Breast epithelium (tissue), 4 donors: ENCODE data around the gene TNIP2. TPM values are rescaled to one million over a fixed set of nuclear protein-coding genes. Genes with fewer than 3 reads are reported as not detected.

Source experiments
- DNase-seq, 2 donors: peaks; one replicate each; pipeline ENCODE4 v3.0.0-alpha.2; 2019; ENCODE audit warnings: low spot score in 2 of 2
- H3K27ac ChIP-seq, 2 donors: fragments of 200-600 bp; sonication (generic) in 1 of 2; one replicate each; pipeline ENCODE4 v1.5.1; 2016 to 2019; ENCODE audit warnings: mild to moderate bottlenecking in 1 of 2
- H3K27me3 ChIP-seq, 2 donors: fragments of 200-600 bp; sonication (generic) in 1 of 2; one replicate each; pipeline versions ENCODE4 v1.5.1 to v1.6.0; 2017 to 2019; ENCODE audit warnings: control low read depth in 1 of 2, mild to moderate bottlenecking in 1 of 2
- H3K36me3 ChIP-seq: fragments of 200-600 bp; one replicate; pipeline ENCODE4 v1.5.1; 2019
- H3K4me1 ChIP-seq, 2 donors: fragments of 200-600 bp; sonication (generic); one replicate each; pipeline ENCODE4 v1.5.1; 2016 to 2019; ENCODE audit warnings: control low read depth in 1 of 2
- H3K4me3 ChIP-seq, 3 donors: fragments of 200-600 bp; sonication (generic); 1 replicate in 2 of 3; 2 replicates in 1 of 3; pipeline ENCODE4 v1.5.1; 2016 to 2019; ENCODE audit warnings: mild to moderate bottlenecking in 3 of 3, moderate library complexity in 2 of 3
- H3K9me3 ChIP-seq, 2 donors: fragments of 200-600 bp; sonication (generic) in 1 of 2; one replicate each; pipeline ENCODE4 v1.5.1; 2016 to 2019; ENCODE audit warnings: control low read depth in 1 of 2
- POLR2A ChIP-seq: fragments of 450-650 bp; IDR thresholded peaks from one replicate; pipeline ENCODE4 v1.6.1; 2016; ENCODE audit warnings: antibody characterized with exemption, mild to moderate bottlenecking, moderate library complexity
- POLR2AphosphoS5 ChIP-seq, 3 donors: sonication (generic); formaldehyde crosslinking; IDR thresholded peaks; one replicate each; pipeline ENCODE4 v1.6.1; 2017; ENCODE audit warnings: antibody characterized with exemption in 3 of 3
- intact Hi-C: fragments of 100-400 bp; cut with DNase I; formaldehyde crosslinking; loops from one replicate; pipeline ENCODE4 v1.15.1; 2023; ENCODE audit warnings: low total_unique reads
- total RNA-seq, 3 donors: library from RNA; depleted of rRNA; stranded (reverse); fragments of >200 nt; gene quantifications; one replicate each; pipeline ENCODE4 v1.1.0, GENCODE V29; 2016
- TF ChIP-seq, protein P1 (sequence below), 3 donors: fragments of 450-650 bp; IDR thresholded peaks; one replicate each; pipeline ENCODE4 v1.5.1; 2016 to 2017; ENCODE audit warnings: antibody characterized with exemption in 3 of 3, mild to moderate bottlenecking in 3 of 3, moderate library complexity in 3 of 3

TNIP2 gene
- total RNA-seq, 3 donors from 2014 or later, result 46.4 to 73.4 (median 64.2) TPM

DNA sequence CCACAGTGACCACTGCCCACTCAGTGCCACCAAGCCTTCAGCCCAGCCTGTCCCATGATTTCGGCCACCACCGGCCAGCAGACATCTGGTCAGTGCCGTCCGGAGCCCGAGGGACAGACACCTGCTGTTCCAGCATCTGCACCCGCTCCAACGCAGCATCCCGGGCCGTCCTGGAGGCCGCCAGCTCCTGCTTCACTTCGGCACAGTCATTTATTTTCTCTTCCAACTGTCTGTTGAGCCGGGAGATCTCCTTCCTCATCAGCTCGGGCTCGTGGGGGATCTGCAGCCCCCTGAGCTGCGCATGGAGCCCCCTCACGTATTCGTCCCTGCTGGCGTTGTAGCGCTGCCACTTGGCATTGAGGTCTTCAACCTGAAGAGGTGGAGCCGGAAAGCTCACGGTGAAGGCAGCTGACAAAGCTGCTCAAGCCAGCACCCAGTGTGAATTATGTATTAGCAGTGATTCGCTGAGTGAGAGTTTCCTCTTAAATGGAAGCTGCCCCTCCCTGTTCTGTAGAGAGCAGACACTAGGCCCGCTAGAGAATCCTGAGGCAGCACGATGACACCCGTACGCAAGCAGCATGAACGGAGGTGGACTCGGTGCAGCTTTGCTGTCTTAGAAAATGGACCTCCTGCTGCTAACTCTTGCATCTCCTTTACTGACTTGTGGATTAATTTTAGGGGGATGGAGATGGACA lies 11.4 kb downstream of the TNIP2 start:
- DNase-seq, result no peak
- H3K4me3 ChIP-seq, result no peak overlapping the region

DNA sequence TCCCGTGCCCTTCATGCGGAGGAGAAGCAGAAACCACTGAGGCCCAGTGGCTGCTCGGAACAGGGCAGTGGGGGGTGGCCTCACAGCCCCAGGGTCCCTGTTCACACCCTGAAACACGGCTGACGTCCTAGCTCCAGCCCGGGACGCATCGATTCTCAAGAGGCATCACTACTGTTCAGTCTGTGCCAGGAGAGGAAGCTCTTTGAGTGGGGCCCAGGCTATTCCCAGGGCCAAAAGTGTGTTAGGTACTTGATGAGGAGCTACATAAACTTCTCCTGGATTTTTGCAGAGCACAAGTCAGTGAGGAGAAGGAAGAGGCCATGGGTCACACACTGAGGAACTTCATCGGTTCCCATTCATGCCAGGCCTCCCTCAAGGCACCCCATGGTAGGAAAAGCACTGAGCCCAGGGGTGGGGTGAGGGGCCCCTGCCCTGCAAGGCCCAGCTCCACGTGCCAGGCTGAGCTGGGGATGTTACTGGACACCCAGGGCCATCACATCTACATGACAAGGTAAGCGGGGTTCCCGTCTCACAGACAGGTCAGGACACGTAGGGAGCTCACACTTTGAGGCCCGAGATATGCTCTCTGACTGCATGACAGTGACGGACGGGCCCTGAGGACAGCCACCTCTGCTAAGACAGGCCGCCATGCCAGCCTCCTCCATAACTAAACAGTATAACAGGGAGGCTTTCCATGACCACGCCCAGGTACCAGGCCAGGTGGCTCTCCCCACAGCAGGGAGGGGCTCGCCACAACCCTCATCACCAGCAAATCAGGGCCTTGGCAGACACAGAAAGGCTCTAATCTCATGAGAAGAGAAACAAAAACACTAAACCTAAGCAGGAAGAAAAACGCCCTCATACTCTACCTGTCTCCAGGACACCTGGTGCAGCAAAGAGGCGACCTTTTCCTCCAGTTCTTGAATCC lies 12.4 kb downstream of the TNIP2 start:
- Histone ChIP-seq H3K9me3 (no peaks in the 10 kb centered on the region), H3K27ac (no peak overlapping the region), H3K36me3 (peaks cover 4% of the 10 kb centered on the region), H3K4me1 (no peaks in the 10 kb centered on the region), H3K4me3 (no peak overlapping the region), H3K27me3 (no peaks in the 10 kb centered on the region)
- intact Hi-C loops, result no loop called here
- TF ChIP-seq POLR2AphosphoS5 (IDR thresholded peaks at IDR 0.05), result no peak
- no peak for TF ChIP-seq POLR2A
- TF ChIP-seq, protein P1, sequence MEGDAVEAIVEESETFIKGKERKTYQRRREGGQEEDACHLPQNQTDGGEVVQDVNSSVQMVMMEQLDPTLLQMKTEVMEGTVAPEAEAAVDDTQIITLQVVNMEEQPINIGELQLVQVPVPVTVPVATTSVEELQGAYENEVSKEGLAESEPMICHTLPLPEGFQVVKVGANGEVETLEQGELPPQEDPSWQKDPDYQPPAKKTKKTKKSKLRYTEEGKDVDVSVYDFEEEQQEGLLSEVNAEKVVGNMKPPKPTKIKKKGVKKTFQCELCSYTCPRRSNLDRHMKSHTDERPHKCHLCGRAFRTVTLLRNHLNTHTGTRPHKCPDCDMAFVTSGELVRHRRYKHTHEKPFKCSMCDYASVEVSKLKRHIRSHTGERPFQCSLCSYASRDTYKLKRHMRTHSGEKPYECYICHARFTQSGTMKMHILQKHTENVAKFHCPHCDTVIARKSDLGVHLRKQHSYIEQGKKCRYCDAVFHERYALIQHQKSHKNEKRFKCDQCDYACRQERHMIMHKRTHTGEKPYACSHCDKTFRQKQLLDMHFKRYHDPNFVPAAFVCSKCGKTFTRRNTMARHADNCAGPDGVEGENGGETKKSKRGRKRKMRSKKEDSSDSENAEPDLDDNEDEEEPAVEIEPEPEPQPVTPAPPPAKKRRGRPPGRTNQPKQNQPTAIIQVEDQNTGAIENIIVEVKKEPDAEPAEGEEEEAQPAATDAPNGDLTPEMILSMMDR (IDR thresholded peaks at IDR 0.05), result no peak
- no peak for DNase-seq

More for the DNA sequence above, 11.4 kb downstream of the TNIP2 start:
- Histone ChIP-seq H3K27me3 (no peaks in the 10 kb centered on the region), H3K27ac (no peak overlapping the region), H3K9me3 (no peaks in the 10 kb centered on the region), H3K36me3 (peaks cover 4% of the 10 kb centered on the region), H3K4me1 (no peaks in the 10 kb centered on the region)
- no peak for TF ChIP-seq POLR2A
- TF ChIP-seq, protein P1 (IDR thresholded peaks at IDR 0.05), result no peak
- no peak for TF ChIP-seq POLR2AphosphoS5 (IDR thresholded peaks at IDR 0.05)
- intact Hi-C loops, result loop anchor here (5.0 kb wide), 1 partner anchor 112 kb away; no protein-coding TSS in a partner anchor

DNA sequence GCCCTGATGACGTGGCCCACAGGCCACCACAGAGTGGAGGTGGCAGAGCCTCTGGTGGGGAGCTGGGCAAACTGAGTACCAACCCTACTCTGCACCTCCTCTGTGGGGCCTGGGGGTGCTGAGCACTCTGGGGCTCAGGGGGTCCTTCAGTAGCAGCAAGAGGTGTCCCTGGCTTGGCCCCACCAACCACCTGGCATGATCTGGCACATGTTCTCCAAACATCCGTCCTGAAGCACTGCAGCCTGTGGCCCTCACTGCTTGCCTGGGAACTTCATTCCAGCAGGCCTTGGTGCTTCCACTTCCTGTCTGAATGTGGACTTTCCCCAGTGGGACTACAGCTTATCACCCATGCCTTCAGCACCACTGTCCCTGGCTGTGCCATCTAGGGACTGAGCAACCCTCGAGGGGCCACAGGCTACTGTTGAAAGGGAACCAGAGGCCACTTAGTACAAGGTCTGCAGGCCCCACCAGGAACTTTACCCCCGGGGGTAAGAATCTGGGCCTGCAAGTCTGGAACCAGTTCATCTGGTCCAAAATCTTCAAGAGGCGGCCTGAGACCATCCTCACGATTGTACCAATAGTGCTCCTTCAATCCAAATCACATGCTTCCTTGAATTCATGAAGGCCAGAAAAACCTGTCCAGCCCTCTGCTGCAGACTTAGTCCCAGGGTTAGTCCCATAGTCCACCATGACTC lies 13.2 kb downstream of the TNIP2 start:
- no peak for DNase-seq
- intact Hi-C loops, result no loop called here
- Histone ChIP-seq H3K9me3 (no peaks in the 10 kb centered on the region), H3K27ac (no peak overlapping the region), H3K4me3 (no peak overlapping the region), H3K36me3 (peaks cover 4% of the 10 kb centered on the region), H3K4me1 (no peaks in the 10 kb centered on the region), H3K27me3 (no peaks in the 10 kb centered on the region)
- TF ChIP-seq POLR2A (no peak), POLR2AphosphoS5 (IDR thresholded peaks at IDR 0.05) (no peak)
- TF ChIP-seq, protein P1 (IDR thresholded peaks at IDR 0.05), result no peak

DNA sequence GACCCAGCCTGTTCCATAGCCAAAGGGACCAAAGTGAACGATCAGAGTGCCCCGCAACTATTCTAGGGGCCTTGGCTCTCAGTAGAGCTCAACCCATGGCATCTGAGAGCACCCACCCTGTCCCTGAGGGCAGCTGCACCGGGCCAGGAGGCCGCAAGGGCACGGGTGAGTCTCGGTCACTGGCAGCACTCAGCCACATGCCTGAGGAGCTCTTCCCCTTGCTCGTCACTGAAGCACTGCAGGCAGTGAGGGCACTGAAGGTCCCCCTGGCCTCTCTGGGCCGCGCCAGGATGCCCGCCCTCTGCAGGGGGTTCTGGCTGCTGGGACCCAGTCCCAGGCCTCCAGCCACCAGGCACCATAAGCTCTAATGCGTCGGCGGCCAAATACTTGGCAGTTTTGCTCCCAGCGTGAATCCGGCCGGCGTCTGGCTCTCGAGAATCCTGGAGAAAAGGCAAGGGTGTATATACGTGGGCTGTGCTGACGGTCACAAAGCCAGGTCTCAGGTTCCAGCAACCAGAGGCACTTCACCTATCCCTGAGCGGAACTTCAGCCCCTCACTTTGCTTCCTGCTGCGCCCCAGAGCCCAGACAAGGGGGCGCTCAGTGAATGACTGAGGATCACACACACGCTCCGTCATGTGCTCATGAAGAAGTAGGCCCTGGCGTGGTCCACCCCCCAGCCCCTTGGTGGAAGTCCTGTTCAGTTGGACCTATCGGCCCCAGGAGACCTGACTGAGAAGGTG lies 13.9 kb downstream of the TNIP2 start:
- no peak for DNase-seq
- H3K27ac ChIP-seq, result no peak overlapping the region
- TF ChIP-seq, protein P1 (IDR thresholded peaks at IDR 0.05), result no peak
- TF ChIP-seq POLR2A, result no peak
- no peak for TF ChIP-seq POLR2AphosphoS5 (IDR thresholded peaks at IDR 0.05)
- no peaks in the 10 kb centered on the region for H3K4me1 ChIP-seq
- no peak overlapping the region for H3K4me3 ChIP-seq
- H3K27me3 ChIP-seq, result no peaks in the 10 kb centered on the region
- intact Hi-C loops, result no loop called here
- H3K36me3 ChIP-seq, result peaks cover 4% of the 10 kb centered on the region
- no peaks in the 10 kb centered on the region for H3K9me3 ChIP-seq
